ENCODE results near the gene HOXB6.
A peak's percentile ranks its signal among the peaks of the same experiment; 100 is the strongest.

Gene HOXB6

DNA sequence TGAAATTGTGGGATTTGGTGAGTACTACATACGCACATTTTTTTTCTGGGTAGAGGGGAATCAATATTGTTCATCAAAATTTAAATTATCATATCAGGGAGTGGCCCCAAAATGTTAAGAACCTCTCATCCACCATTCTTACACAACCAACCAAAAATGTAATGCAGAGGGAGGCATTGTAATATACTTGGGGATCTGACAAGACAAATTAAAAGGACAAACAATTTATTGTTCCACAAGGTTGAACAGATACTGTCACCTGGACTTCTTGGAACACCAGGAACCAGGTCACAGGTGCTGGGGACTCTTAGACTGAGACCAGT, 36.0 kb upstream of the HOXB6 start:
- no peak overlapping the region for H3K4me3 ChIP-seq (replicated peaks; ENCODE audit: low read depth, low read length)
- no peak for DNase-seq (ENCODE audit: low read depth)
- TF ChIP-seq, protein P1, sequence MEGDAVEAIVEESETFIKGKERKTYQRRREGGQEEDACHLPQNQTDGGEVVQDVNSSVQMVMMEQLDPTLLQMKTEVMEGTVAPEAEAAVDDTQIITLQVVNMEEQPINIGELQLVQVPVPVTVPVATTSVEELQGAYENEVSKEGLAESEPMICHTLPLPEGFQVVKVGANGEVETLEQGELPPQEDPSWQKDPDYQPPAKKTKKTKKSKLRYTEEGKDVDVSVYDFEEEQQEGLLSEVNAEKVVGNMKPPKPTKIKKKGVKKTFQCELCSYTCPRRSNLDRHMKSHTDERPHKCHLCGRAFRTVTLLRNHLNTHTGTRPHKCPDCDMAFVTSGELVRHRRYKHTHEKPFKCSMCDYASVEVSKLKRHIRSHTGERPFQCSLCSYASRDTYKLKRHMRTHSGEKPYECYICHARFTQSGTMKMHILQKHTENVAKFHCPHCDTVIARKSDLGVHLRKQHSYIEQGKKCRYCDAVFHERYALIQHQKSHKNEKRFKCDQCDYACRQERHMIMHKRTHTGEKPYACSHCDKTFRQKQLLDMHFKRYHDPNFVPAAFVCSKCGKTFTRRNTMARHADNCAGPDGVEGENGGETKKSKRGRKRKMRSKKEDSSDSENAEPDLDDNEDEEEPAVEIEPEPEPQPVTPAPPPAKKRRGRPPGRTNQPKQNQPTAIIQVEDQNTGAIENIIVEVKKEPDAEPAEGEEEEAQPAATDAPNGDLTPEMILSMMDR (IDR thresholded peaks at IDR 0.05; ENCODE audit: low read length, missing control alignments): no peak

DNA sequence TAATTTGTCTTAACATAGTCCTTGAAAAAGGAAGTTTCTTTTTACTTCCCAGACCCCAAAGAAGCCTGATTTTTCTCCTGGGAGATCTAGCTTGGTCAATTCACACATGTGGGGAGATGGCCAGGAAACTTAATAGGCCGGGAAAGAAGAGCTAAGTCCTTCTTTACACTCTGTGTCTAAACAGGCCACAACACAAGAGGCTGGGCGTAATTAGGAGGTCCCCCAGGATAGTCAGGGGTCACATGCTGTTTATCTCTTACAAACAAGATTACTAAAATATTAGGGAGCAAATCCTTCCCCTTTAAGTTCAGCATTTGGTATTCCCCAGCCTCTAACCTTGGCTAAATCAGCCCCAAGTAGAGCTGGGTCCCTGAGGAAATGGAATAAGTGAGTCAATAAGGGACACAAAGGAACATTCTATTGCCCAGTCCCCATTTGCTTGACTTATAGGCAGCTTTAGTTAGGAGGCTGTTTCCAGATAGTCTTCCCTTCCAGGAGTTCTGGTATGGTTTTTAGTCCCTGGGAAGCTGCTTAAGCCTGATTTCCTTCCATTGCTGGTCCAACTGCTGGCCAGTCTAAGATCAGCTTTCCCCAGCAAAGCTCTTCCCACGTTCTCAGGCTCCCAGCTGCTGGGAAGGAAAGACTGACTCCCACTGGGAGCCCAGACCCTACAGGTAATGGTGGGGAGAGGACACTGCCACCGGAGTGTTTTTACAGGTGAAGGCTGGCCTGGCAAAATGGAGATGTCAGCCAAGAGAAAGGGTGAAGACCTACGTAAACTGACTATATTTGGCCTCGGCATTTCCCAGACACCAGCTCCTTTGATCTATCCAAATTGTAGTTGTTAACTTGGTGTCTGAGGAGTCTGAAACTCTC, 35.4 kb upstream of the HOXB6 start:
- no peak overlapping the region for H3K4me3 ChIP-seq (replicated peaks; ENCODE audit: low read depth, low read length)
- TF ChIP-seq, protein P1 (IDR thresholded peaks at IDR 0.05; ENCODE audit: low read length, missing control alignments): no peak
- DNase-seq (ENCODE audit: low read depth): no peak

DNA sequence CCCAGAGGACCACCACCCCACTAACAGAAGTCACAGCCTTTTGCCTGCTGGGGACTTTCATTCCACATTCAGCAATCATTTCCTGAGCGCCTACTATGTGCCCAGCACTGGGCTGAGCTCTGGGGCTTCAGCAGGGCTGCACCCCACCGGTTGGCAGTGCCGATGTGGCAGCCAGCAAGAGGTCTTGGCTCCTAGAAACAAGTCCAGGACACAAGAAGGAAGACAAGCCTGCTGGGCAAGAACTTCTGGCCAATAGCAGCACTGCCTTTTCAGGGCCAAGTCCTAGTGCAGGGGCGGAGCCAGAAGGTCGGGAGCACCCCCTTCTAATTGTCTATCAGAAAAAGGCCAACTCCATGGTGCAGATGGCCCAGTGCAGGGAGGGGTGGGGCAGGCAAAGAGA, 34.4 kb upstream of the HOXB6 start:
- TF ChIP-seq, protein P1 (IDR thresholded peaks at IDR 0.05; ENCODE audit: low read length, missing control alignments): no peak
- no peak overlapping the region for H3K4me3 ChIP-seq (replicated peaks; ENCODE audit: low read depth, low read length)
- no peak for DNase-seq (ENCODE audit: low read depth)

DNA sequence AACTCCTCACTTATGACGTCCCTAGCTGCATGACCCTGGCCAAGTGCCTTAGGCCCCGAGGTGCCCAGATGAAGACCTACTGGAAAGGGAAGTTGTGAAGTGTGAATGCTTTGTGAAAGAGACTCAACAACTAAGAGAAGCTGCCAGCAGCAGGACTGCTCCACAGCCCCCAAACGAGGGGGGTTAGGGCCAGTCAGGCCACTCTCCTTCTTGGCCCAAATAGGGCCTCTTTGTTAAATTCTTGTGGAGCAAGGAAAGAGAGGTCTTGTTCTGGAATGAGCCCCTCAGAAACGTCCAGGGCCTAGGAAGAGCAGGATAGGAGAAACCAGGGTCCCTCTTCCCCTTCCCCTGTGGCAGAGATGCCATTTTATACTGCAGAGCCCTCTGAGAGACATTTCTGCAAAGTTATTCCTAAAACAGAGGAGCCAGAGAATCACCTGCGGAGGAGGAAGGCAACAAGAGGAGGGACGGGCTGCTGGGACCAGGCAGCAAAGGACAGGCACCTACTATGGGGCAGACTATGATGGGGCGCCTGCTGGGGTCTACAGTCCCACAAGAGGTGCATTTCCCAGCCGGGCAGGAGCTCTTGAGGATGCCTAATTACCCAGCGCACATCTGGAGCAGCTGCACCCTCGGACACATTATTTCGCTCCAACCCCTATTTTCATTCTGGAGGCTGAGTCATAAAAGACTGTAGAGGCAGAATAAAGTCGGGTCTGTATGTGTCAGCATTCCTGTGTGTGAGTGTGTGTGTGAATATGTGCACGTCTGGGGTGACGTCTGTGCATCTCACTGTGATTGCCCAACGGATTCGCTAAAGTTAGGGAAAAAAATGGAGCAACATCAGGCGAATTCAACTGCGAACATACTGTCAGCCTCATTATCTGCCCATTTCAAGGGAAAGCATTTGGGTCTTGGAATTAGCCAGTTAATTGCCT, 32.8 kb upstream of the HOXB6 start:
- DNase-seq (ENCODE audit: low read depth): peak; percentile 59
- no peak overlapping the region for H3K4me3 ChIP-seq (replicated peaks; ENCODE audit: low read depth, low read length)
- TF ChIP-seq, protein P1 (IDR thresholded peaks at IDR 0.05; ENCODE audit: low read length, missing control alignments): no peak

DNA sequence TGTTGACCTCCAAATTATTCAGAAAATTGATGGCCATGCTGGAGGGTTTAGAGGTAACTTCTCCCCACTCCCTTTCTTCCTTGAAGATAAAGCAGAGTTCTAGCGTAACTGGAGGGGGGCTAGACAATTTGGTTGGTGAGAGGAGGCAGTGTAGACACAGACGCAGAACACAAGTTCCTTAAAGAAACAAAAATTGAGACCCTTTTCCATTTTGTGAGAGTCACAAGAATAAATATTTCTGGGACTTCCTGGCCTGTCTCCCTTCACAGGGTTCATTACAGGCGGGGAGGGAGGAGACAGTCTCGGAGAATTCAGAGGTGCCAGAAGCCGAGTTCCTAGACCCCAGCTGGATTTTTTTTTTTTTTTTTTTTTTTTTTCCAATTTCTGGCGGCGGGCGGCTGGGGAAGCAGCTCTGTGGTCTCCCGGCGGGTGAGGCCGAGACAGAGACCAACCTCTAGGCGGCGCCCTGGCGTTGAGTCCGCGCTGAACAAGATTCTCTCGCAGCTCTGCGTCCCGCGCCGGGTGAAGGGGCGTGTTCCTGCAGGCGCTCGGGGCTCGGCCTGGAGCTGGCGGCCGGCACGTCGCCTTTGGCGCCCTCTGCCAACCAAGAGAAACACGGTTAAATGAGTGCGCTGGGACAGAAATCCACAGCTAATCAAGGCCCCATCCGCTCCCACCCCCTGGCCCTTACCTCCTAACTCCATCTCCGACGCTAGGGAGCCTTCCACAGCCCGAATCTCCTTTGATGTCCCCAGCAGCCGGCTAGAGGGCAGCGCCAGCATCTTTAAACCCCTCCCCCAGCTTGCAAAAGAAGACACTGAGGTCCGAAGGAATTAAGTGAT, 31.6 kb upstream of the HOXB6 start:
- DNase-seq (ENCODE audit: low read depth): peak; percentile 59
- TF ChIP-seq, protein P1 (IDR thresholded peaks at IDR 0.05; ENCODE audit: low read length, missing control alignments): peak; percentile 48

DNA sequence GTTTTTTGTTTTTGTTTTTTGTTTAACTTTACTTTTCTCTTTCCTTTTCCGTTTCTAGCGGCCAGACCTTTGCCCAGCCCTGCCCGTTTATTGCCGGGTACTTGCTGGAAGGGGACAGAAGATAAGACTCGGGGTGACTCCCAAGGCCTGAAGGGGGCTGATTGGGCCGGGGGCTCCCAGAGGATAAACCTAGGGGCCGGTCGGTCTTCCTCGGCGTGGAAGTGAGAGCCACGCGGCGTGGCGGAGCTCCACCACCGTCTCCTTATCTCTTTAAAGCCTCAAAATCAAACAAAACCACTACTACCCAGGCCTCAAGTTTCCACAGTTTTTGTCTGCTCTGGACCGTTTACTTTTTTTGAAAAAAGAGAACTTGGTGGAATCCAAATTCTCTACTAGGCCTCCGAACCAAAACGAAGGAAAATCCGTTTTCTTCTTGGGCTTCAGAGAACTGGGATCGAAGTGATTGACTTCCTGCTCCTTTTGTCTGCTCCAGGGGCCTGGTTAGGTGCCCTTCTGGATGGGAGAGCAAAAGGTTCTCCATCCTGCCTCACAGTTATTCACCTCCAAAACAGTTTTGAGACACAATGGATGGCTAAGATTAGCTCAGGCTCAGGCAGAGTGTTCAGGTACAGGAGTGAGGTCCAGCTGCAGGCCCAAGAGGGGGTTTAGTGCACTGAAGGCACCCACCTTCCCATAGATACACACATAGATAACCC, 29.9 kb upstream of the HOXB6 start:
- TF ChIP-seq, protein P1 (IDR thresholded peaks at IDR 0.05; ENCODE audit: low read length, missing control alignments): no peak
- no peak for DNase-seq (ENCODE audit: low read depth)
- H3K4me3 ChIP-seq (replicated peaks; ENCODE audit: low read depth, low read length): no peak overlapping the region

More for the DNA sequence above, 31.6 kb upstream of the HOXB6 start:
- H3K4me3 ChIP-seq (replicated peaks; ENCODE audit: low read depth, low read length): no peak overlapping the region

All from fibroblast of pulmonary artery (primary cell).